OCI-LY3 (cell line): ENCODE data around the gene EMC6.

ENCODE experiments used
- H2AFZ ChIP-seq: fragments of 200-600, 300-600 bp; shearing (Covaris generic); 2 replicates; pipeline ENCODE4 v1.6.0; 2014; ENCODE audit warnings: antibody characterized with exemption, low read depth, low read length
- H3K27ac ChIP-seq: fragments of 200-600, 300-600 bp; sonication (generic); 2 replicates; pipeline ENCODE4 v1.5.1; 2014; ENCODE audit warnings: mild to moderate bottlenecking, low read length, moderate library complexity, mixed read lengths
- H3K27me3 ChIP-seq: fragments of 200-600, 300-600 bp; sonication (generic); 2 replicates; pipeline ENCODE4 v1.6.1; 2014; ENCODE audit warnings: low read depth, low read length, mixed read lengths
- H3K36me3 ChIP-seq: fragments of 200-600, 300-600 bp; sonication (generic); replicated peaks from 2 replicates; pipeline ENCODE3; 2014; ENCODE audit warnings: low read depth, low read length, mixed read lengths
- H3K4me1 ChIP-seq: fragments of 300-600, 200-600 bp; sonication (generic); 2 replicates; pipeline ENCODE4 v1.6.1; 2014; ENCODE audit warnings: low read length, mixed read lengths
- H3K4me2 ChIP-seq: fragments of 200-600, 300-600 bp; sonication (generic); 2 replicates; pipeline ENCODE4 v1.6.1; 2014; ENCODE audit warnings: low read length, mixed read lengths
- H3K4me3 ChIP-seq: fragments of 300-600, 200-600 bp; sonication (generic); 2 replicates; pipeline ENCODE4 v1.5.1; 2014; ENCODE audit warnings: antibody characterized with exemption, mild to moderate bottlenecking, low read length, moderate library complexity
- H3K79me2 ChIP-seq: fragments of 300-600, 200-600 bp; shearing (Covaris generic); 2 replicates; pipeline ENCODE4 v1.6.1; 2014; ENCODE audit warnings: mild to moderate bottlenecking, low read length, mixed read lengths
- H3K9ac ChIP-seq: fragments of 300-600, 200-600 bp; shearing (Covaris generic); 2 replicates; pipeline ENCODE4 v1.6.0; 2014; ENCODE audit warnings: mild to moderate bottlenecking, low read length, moderate library complexity
- H3K9me3 ChIP-seq: fragments of 200-600, 300-600 bp; shearing (Covaris generic); 2 replicates; pipeline ENCODE4 v1.6.1; 2014; ENCODE audit warnings: low read length, mixed read lengths; ENCODE audit not compliant: insufficient read depth
- H4K20me1 ChIP-seq: fragments of 200-600, 300-600 bp; sonication (generic); 2 replicates; pipeline ENCODE4 v1.6.1; 2016; ENCODE audit warnings: low read length, mixed read lengths; ENCODE audit not compliant: insufficient read depth
- EZH2phosphoT487 ChIP-seq: fragments of 200-600 bp; shearing (Covaris generic); IDR thresholded peaks from 2 replicates; pipeline ENCODE4 v1.6.1; 2018; ENCODE audit warnings: antibody characterized with exemption, mixed run types, low read depth
- TF ChIP-seq, protein P1 (sequence below): fragments of 200-600, 300-600 bp; sonication (generic); IDR thresholded peaks from 2 replicates; pipeline ENCODE4 v1.5.1; 2014; ENCODE audit warnings: antibody characterized with exemption, low read length, low read depth

The EMC6 gene

DNA sequence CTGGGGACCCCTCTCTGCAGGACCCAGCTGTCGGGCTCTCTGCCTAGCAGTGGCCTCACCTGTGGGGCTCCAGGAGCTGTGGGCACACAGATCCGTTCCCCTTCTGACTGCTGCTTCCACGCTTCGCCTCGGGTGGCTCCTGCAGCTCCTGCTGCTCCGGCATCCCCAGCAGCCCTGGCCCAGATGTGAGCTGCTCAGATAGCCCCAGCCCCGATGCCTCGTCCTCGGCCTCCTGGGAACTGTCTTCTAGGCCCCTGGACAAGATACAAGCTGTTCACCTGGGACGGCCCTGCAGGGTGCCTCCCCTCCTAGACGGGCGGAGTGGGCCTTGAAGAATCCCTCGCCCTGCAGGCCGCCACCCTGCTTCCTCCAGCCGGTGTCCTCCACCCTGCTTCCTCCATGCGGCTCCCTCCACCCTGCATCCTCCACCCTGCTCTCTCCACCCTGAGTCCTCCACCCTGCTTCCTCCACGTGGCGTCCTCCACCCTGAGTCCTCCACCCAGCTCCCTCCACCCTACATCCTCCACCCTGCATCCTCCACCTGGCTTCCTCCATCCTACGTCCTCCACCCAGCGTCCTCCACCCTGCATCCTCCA is 11.0 kb downstream of the EMC6 start:
- H3K9me3 ChIP-seq, result no peaks in the 10 kb centered on the region
- peaks cover 5% of the 10 kb centered on the region for H3K36me3 ChIP-seq
- peaks cover 3% of the 10 kb centered on the region for H3K4me1 ChIP-seq
- H3K9ac ChIP-seq, result no peak overlapping the region
- H3K4me3 ChIP-seq, result no peak overlapping the region
- no peaks in the 10 kb centered on the region for H4K20me1 ChIP-seq
- no peak overlapping the region for H2AFZ ChIP-seq
- H3K79me2 ChIP-seq, result no peaks in the 10 kb centered on the region
- no peak for TF ChIP-seq EZH2phosphoT487
- TF ChIP-seq, protein P1, sequence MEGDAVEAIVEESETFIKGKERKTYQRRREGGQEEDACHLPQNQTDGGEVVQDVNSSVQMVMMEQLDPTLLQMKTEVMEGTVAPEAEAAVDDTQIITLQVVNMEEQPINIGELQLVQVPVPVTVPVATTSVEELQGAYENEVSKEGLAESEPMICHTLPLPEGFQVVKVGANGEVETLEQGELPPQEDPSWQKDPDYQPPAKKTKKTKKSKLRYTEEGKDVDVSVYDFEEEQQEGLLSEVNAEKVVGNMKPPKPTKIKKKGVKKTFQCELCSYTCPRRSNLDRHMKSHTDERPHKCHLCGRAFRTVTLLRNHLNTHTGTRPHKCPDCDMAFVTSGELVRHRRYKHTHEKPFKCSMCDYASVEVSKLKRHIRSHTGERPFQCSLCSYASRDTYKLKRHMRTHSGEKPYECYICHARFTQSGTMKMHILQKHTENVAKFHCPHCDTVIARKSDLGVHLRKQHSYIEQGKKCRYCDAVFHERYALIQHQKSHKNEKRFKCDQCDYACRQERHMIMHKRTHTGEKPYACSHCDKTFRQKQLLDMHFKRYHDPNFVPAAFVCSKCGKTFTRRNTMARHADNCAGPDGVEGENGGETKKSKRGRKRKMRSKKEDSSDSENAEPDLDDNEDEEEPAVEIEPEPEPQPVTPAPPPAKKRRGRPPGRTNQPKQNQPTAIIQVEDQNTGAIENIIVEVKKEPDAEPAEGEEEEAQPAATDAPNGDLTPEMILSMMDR, result no peak
- H3K4me2 ChIP-seq, result no peak overlapping the region
- H3K27me3 ChIP-seq, result no peaks in the 10 kb centered on the region
- no peak overlapping the region for H3K27ac ChIP-seq

DNA sequence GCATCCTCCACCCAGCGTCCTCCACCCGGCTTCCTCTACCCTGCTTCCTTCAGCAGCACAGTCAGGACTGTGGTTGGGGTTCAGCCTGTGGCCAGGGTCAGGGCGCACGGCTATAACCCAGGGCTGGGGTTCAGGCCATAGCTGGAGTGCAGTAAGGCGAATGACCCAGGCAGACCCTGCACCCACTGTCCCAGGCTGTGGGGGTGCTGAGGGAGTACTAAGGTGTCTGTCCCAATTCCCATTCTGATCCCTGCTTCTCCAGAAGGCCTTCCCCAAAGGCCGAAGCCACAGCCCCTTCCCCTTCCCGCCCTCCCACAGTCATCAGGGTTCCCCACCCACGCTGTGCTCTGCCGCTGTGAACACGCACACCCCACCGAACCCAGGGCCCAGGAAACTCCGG is 12.4 kb downstream of the EMC6 start:
- Histone ChIP-seq H3K27me3 (no peaks in the 10 kb centered on the region), H3K27ac (no peak overlapping the region), H3K4me3 (no peak overlapping the region), H3K4me1 (peaks cover 3% of the 10 kb centered on the region), H3K36me3 (peaks cover 5% of the 10 kb centered on the region), H4K20me1 (no peaks in the 10 kb centered on the region), H3K4me2 (no peak overlapping the region), H3K9me3 (no peaks in the 10 kb centered on the region), H2AFZ (no peak overlapping the region), H3K79me2 (no peaks in the 10 kb centered on the region), H3K9ac (no peak overlapping the region)
- no peak for TF ChIP-seq EZH2phosphoT487
- TF ChIP-seq, protein P1, result no peak

DNA sequence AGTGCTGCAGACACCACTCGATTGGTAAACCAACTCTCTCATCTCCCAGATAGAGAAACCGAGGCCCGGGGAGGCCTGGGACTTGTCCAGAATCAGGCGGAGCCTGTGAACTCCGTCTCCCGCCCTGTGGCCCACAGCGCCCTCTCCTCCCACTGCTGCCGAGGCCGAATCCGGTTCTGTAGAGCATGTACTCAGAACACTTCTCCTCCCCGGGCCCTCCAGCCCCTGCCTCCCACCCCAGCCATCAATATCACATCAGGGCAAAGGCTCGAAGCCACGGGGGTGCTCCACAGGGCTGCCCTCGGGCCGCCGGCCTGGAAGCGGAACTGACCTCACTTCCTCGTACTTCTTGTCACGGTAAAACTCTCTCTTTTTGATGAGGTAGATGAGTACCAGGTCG is 13.0 kb downstream of the EMC6 start:
- no peaks in the 10 kb centered on the region for H3K27me3 ChIP-seq
- H3K9me3 ChIP-seq, result no peaks in the 10 kb centered on the region
- no peaks in the 10 kb centered on the region for H4K20me1 ChIP-seq
- H3K36me3 ChIP-seq, result peaks cover 5% of the 10 kb centered on the region
- no peaks in the 10 kb centered on the region for H3K79me2 ChIP-seq
- H3K4me2 ChIP-seq, result no peak overlapping the region
- H3K4me1 ChIP-seq, result peaks cover 3% of the 10 kb centered on the region
- no peak overlapping the region for H2AFZ ChIP-seq
- TF ChIP-seq, protein P1, result no peak
- no peak for TF ChIP-seq EZH2phosphoT487
- no peak overlapping the region for H3K4me3 ChIP-seq
- no peak overlapping the region for H3K27ac ChIP-seq
- H3K9ac ChIP-seq, result no peak overlapping the region

DNA sequence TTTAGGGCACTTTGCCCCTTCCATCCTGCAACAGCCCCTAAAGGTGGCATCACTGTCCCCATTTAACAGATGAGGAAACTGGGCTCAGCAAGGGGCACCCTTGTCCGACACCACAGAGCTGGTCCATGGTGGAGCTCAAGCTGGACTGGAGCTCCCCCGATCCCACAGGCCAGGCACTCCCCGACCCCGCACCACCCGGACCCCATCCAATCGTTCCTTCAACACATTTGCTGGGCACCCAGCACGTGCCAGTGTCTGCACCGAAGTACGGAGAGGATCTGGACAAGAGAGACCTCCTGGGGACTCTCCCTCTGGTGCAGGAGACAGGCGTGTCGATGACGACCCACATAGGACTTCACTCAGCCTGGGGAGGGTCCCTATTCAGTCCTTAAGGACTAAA is 13.4 kb downstream of the EMC6 start:
- peaks cover 3% of the 10 kb centered on the region for H3K4me1 ChIP-seq
- H3K9me3 ChIP-seq, result no peaks in the 10 kb centered on the region
- TF ChIP-seq, protein P1, result no peak
- TF ChIP-seq EZH2phosphoT487, result no peak
- H3K79me2 ChIP-seq, result no peaks in the 10 kb centered on the region
- H3K4me2 ChIP-seq, result no peak overlapping the region
- no peaks in the 10 kb centered on the region for H3K27me3 ChIP-seq
- no peak overlapping the region for H3K27ac ChIP-seq
- no peaks in the 10 kb centered on the region for H4K20me1 ChIP-seq
- H2AFZ ChIP-seq, result no peak overlapping the region
- H3K36me3 ChIP-seq, result peaks cover 5% of the 10 kb centered on the region
- H3K9ac ChIP-seq, result no peak overlapping the region
- no peak overlapping the region for H3K4me3 ChIP-seq
